Measurements from ENCODE around the gene LRP1-AS.

- TF ChIP-seq CTCF (IDR thresholded peaks at IDR 0.05) (no peak), POLR2A (IDR thresholded peaks at IDR 0.05) (no peak)
Measured at GRCh38 chr12:57148469-57149244, 1.2 kb upstream of the LRP1-AS start.
